ENCODE results near the gene AQP3.

GRCh38 chr9:33408087-33408486, 39.3 kb downstream of the AQP3 start:
- no peak for TF ChIP-seq CTCF (IDR thresholded peaks at IDR 0.05)
- TF ChIP-seq POLR2A (IDR thresholded peaks at IDR 0.05; ENCODE audit: low read length): no peak
- no peak for TF ChIP-seq PHF8 (IDR thresholded peaks at IDR 0.05; ENCODE audit: borderline replicate concordance, low read depth)
- no peak for TF ChIP-seq KDM1A (IDR thresholded peaks at IDR 0.05; ENCODE audit: low read depth)
- no peak for TF ChIP-seq HOXA7 (CRISPR knock-in tag; IDR thresholded peaks at IDR 0.05)
- no peak for TF ChIP-seq MAX (IDR thresholded peaks at IDR 0.05)
- no peak for TF ChIP-seq FOSL2 (IDR thresholded peaks at IDR 0.05)
- no peak for TF ChIP-seq FOSL2 (CRISPR knock-in tag; IDR thresholded peaks at IDR 0.05)
- TF ChIP-seq CHD2 (IDR thresholded peaks at IDR 0.05; ENCODE audit: low read length, partially characterized antibody): no peak

Data from A549 (cell line).